Stimulated activated CD8-positive, alpha-beta memory T cell treated with anti-CD3 and anti-CD28 coated beads, Interleukin-7, amount 100 ng/mL, for 24 hours (primary cell): ENCODE measurements around the gene SLC2A1.
A peak's percentile ranks its signal among the peaks of the same experiment; 100 is the strongest.

Source experiments
- DNase-seq: peaks from one replicate; pipeline ENCODE4 v3.0.0-alpha.2; 2020; ENCODE audit warnings: low read depth

The SLC2A1 gene

GRCh38 chr1:42960566-42961311 is 2.1 kb upstream of the SLC2A1 start:
- DNase-seq, result no peak

GRCh38 chr1:42960122-42960390 is 1.4 kb upstream of the SLC2A1 start:
- no peak for DNase-seq

GRCh38 chr1:42957880-42958487 is 684 bp downstream of the SLC2A1 start:
- DNase-seq, result peak; percentile 26

GRCh38 chr1:42957229-42957879 is 1.3 kb downstream of the SLC2A1 start:
- DNase-seq, result no peak

- no peak for DNase-seq
Observed at GRCh38 chr1:42956739-42957138, 1.9 kb downstream of the SLC2A1 start.

- DNase-seq, result no peak
Observed at GRCh38 chr1:42955311-42956063, 3.2 kb downstream of the SLC2A1 start.

GRCh38 chr1:42953182-42954180 is 5.2 kb downstream of the SLC2A1 start:
- DNase-seq, result no peak

GRCh38 chr1:42952303-42953001 is 6.2 kb downstream of the SLC2A1 start:
- DNase-seq, result no peak

- DNase-seq, result no peak
Observed at GRCh38 chr1:42951588-42951987, 7.1 kb downstream of the SLC2A1 start.

- no peak for DNase-seq
Observed at GRCh38 chr1:42950116-42950481, 8.6 kb downstream of the SLC2A1 start.

- no peak for DNase-seq
Observed at GRCh38 chr1:42949312-42950115, 9.2 kb downstream of the SLC2A1 start.

GRCh38 chr1:42947965-42948732 is 10.5 kb downstream of the SLC2A1 start:
- DNase-seq, result no peak

- no peak for DNase-seq
Observed at GRCh38 chr1:42947117-42947516, 11.6 kb downstream of the SLC2A1 start.

GRCh38 chr1:42946120-42946898 is 12.4 kb downstream of the SLC2A1 start:
- DNase-seq, result no peak

- DNase-seq, result no peak
Observed at GRCh38 chr1:42945164-42945563, 13.5 kb downstream of the SLC2A1 start.

- DNase-seq, result no peak
Observed at GRCh38 chr1:42944246-42944928, 14.3 kb downstream of the SLC2A1 start.

- no peak for DNase-seq
Observed at GRCh38 chr1:42943728-42944127, 14.9 kb downstream of the SLC2A1 start.

GRCh38 chr1:42943166-42943565 is 15.5 kb downstream of the SLC2A1 start:
- DNase-seq, result no peak
